SK-N-SH treated with all-trans-retinoic acid at 6 μM for 48 hours (cell line): Measurements from ENCODE around the gene CCDC178.

ENCODE experiments used
- ATAC-seq: fragments of 200-7000 bp; cut with Tn5 transposase; 3 replicates; pipeline ENCODE4 v1.9.1; 2020; ENCODE audit warnings: mild to moderate bottlenecking, moderate library complexity
- BACH2 ChIP-seq: fragments of 250-450 bp; sonication (Bioruptor Pico); IDR thresholded peaks from 2 replicates; pipeline ENCODE4 v1.9.0; 2021; ENCODE audit warnings: mild to moderate bottlenecking, borderline replicate concordance
- CREB5 ChIP-seq: fragments of 250-450 bp; sonication (Bioruptor Pico); IDR thresholded peaks from 2 replicates; pipeline ENCODE4 v1.5.1; 2020; ENCODE audit warnings: low read depth, mild to moderate bottlenecking, moderate library complexity
- CSDC2 ChIP-seq: fragments of 250-450 bp; sonication (Bioruptor Pico); IDR thresholded peaks from 2 replicates; pipeline ENCODE4 v1.5.0; 2020; ENCODE audit warnings: mild to moderate bottlenecking, moderate library complexity
- CSRNP3 ChIP-seq: fragments of 250-450 bp; sonication (Bioruptor Pico); IDR thresholded peaks from 2 replicates; pipeline ENCODE4 v1.5.1; 2021; ENCODE audit warnings: mild to moderate bottlenecking, moderate library complexity
- ESRRG ChIP-seq: fragments of 250-450 bp; sonication (Bioruptor Pico); IDR thresholded peaks from 2 replicates; pipeline ENCODE4 v1.6.1; 2021; ENCODE audit warnings: mild to moderate bottlenecking
- OSR1 ChIP-seq: fragments of 250-450 bp; sonication (Bioruptor Pico); IDR thresholded peaks from 2 replicates; pipeline ENCODE4 v1.8.0; 2022; ENCODE audit warnings: moderate library complexity, mild to moderate bottlenecking, inconsistent platforms
- PATZ1 ChIP-seq: fragments of 250-450 bp; sonication (Bioruptor Pico); IDR thresholded peaks from 2 replicates; pipeline ENCODE4 v1.8.0; 2020; ENCODE audit warnings: mild to moderate bottlenecking, moderate library complexity, borderline replicate concordance
- POU6F1 ChIP-seq: fragments of 250-450 bp; sonication (Bioruptor Pico); IDR thresholded peaks from 2 replicates; pipeline ENCODE4 v1.8.0; 2021; ENCODE audit warnings: low read depth, mild to moderate bottlenecking, moderate library complexity, borderline replicate concordance
- PPARA ChIP-seq: fragments of 250-450 bp; sonication (Bioruptor Pico); IDR thresholded peaks from 2 replicates; pipeline ENCODE4 v1.5.0; 2020; ENCODE audit warnings: mild to moderate bottlenecking, borderline replicate concordance
- RARB ChIP-seq: fragments of 250-450 bp; sonication (Bioruptor Pico); IDR thresholded peaks from 2 replicates; pipeline ENCODE4 v1.8.0; 2021; ENCODE audit warnings: mild to moderate bottlenecking, moderate library complexity
- TOX ChIP-seq: fragments of 250-450 bp; sonication (Bioruptor Pico); IDR thresholded peaks from 2 replicates; pipeline ENCODE4 v1.8.0; 2021; ENCODE audit warnings: mild to moderate bottlenecking, moderate library complexity, borderline replicate concordance
- ZC3H10 ChIP-seq: fragments of 250-450 bp; sonication (Bioruptor Pico); IDR thresholded peaks from 2 replicates; pipeline ENCODE4 v1.5.1; 2021; ENCODE audit warnings: mild to moderate bottlenecking, moderate library complexity
- ZNF565 ChIP-seq: fragments of 450-650 bp; formaldehyde crosslinking; conservative IDR thresholded peaks from 2 replicates; pipeline ENCODE4 v1.5.0; 2020; ENCODE audit warnings: low read depth, mild to moderate bottlenecking, moderate library complexity
- ZNF70 ChIP-seq: fragments of 450-650 bp; formaldehyde crosslinking; IDR thresholded peaks from 2 replicates; pipeline ENCODE4 v1.5.0; 2020; ENCODE audit warnings: mild to moderate bottlenecking, moderate library complexity
- ZNF8 ChIP-seq: fragments of 450-650 bp; formaldehyde crosslinking; IDR thresholded peaks from 2 replicates; pipeline ENCODE4 v1.5.0; 2020; ENCODE audit warnings: mild to moderate bottlenecking, moderate library complexity

Gene CCDC178

GRCh38 chr18:32919799-32920198, 520.7 kb downstream of the CCDC178 start:
- ATAC-seq = peak; percentile 70
- TF ChIP-seq ZNF8 (CRISPR knock-in tag) (no peak), BACH2 (CRISPR knock-in tag) (no peak), TOX (CRISPR knock-in tag) (no peak), ZNF70 (CRISPR knock-in tag) (no peak), CSRNP3 (CRISPR knock-in tag) (no peak), CREB5 (CRISPR knock-in tag) (no peak), POU6F1 (no peak), PPARA (CRISPR knock-in tag) (no peak), CSDC2 (CRISPR knock-in tag) (no peak)

- TF ChIP-seq ZNF565 = no peak
- no peak for TF ChIP-seq POU6F1
- no peak for TF ChIP-seq ZC3H10 (CRISPR knock-in tag)
- TF ChIP-seq ESRRG (CRISPR knock-in tag) = no peak
- TF ChIP-seq ZNF70 (CRISPR knock-in tag) = no peak
- no peak for TF ChIP-seq PATZ1 (CRISPR knock-in tag)
- TF ChIP-seq CREB5 (CRISPR knock-in tag) = no peak
- no peak for TF ChIP-seq RARB (CRISPR knock-in tag)
- no peak for TF ChIP-seq ZNF8 (CRISPR knock-in tag)
- TF ChIP-seq TOX (CRISPR knock-in tag) = no peak
- TF ChIP-seq OSR1 (CRISPR knock-in tag) = no peak
- ATAC-seq = no peak
These were observed 521.8 kb downstream of the CCDC178 start for GRCh38 chr18:32918692-32919250.

- no peak for ATAC-seq
- TF ChIP-seq PPARA (CRISPR knock-in tag) (no peak), CSRNP3 (CRISPR knock-in tag) (no peak)
These were observed 525.0 kb downstream of the CCDC178 start for GRCh38 chr18:32915516-32915915.
